GM21529 (cell line): ENCODE results near the gene PNISR.

Source experiments
- ATAC-seq: cut with Tn5 transposase; IDR thresholded peaks from one replicate; pipeline ENCODE4 v1.9.1; 2021; ENCODE audit not compliant: unreplicated experiment

Gene PNISR

DNA sequence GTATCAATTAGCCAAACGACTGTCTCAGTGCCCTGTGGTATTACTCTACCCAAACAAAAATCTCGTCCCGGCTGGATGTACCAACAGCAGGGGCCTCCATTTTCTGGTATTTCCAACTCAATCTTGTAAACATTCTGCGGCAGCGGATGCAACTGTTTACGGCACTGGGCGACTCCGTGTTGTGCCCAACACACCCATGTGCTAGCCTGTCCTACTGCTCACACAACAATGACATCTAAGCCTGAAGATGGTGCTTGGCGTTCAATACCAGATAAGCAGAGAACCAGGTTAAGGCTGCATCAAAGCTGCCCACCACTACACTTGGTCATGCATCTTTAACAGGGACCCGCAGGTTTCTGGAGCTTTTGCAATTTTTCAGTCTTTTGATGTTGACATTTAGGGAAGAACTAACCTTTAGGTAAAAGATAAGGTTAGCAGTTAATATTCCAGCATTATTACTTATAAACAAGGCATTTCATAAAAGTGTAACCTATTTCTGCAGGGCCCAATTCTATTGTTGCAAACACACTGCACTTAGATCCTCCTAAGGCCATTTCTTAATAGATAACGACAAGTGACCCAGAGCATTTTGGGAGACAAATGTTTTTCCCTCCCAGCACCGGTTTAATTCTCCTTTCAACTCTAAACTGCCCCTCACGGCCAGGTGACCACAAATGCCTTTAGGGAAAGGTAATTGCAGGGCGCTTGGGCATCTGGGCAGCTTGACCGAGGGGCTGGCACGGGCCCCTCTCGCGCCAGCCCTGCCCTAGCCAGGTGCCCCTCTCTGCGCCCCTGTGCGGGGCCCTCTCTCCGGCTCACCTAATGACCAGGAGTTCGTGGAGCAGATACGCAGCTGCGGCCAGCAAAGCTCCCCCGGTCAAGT lies 76.6 kb downstream of the PNISR start:
- ATAC-seq = no peak
